EH (cell line): ENCODE results near the gene TRIM25.

ENCODE experiments used
- DNase-seq: peaks from one replicate; pipeline ENCODE4 v3.0.0-alpha.2; 2015; ENCODE audit warnings: low read depth

Gene TRIM25, protein sequence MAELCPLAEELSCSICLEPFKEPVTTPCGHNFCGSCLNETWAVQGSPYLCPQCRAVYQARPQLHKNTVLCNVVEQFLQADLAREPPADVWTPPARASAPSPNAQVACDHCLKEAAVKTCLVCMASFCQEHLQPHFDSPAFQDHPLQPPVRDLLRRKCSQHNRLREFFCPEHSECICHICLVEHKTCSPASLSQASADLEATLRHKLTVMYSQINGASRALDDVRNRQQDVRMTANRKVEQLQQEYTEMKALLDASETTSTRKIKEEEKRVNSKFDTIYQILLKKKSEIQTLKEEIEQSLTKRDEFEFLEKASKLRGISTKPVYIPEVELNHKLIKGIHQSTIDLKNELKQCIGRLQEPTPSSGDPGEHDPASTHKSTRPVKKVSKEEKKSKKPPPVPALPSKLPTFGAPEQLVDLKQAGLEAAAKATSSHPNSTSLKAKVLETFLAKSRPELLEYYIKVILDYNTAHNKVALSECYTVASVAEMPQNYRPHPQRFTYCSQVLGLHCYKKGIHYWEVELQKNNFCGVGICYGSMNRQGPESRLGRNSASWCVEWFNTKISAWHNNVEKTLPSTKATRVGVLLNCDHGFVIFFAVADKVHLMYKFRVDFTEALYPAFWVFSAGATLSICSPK

DNA sequence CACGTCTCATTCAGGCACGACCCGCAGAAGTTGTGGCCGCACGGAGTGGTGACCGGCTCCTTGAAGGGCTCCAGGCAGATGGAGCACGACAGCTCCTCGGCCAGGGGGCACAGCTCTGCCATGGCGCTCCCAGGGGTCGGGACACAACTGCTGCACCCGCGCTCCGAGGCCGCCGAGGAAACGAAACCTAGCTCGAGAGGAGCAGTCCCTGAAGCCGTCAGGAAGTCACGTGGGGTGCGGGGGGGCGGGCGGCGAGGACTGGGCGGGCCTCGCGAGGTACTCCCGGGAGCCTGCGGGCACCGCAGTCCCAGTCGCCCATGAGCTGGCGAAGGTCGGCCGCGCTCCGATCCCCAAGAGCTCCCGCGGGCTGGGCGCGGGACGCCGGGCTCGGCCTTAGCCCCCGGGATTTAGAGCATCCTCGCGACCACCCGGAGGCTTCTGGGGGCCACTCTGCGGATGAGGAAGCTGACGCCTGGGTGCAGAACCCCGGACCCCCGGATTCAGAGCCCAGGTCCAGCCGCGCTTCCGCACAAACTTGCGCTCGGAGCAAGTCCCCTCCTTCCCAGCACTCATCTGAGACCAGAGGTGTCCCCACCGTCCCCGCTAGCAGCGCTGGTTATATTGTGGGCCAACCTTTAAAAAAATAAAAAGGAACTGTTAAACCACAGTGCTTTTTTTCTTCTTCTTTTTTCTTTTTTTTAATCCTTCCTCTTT, at the start of gene TRIM25:
TSS of gene TRIM25 (minus strand) at position 183 of the 714 bp plus-strand sequence. CDS start at position 122, 61 bp downstream.
- peak; percentile 91 for DNase-seq

DNA sequence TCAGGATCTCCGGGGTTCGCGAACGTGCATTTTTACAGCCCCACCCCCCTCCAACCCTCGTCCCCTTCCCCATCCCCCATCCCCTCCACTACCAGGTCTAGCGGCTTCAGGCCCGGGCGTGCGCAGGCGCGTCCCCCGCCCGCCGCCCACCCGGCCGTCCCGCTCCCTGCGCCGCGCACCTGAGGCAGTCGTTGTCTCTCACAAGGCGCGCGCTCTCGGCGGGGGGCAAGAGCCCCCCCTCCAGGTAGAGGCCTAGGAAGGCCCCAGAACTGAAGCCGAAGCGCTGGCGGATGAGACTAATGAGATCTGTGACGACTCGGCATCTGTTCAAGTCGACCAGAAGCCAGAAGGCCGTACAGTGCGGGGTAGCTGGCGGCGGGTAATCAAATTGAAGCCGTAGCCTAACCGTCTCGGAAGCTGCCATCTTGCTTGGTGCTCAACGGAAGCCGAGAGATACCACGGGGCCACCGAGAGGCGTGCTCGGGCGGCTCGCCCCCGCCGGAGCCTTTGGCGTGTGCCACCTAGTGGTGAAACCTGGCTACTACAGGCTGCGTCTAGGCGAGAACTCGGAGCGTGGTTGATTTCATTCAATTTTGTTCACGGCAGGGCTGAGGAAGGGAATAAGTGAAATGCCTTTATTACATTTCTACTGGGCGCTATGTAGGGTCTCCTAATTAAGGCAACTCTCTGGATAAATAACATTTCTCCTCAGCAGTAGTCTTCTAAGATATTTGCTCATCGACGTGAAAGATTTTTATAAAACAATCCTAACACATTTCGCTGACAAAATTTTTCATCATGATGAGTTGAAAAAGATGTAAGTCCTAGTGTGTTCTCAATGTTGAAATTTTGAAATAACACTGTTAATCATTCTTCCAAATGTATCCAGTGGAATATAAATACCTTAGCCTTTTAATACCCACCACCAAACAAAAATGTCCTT, 47.0 kb upstream of the TRIM25 start, which contains the start of gene COIL:
TSS of gene COIL (minus strand) at position 455 of the 943 bp plus-strand sequence. CDS start at position 424, 31 bp downstream.
- peak; percentile 88 for DNase-seq

DNA sequence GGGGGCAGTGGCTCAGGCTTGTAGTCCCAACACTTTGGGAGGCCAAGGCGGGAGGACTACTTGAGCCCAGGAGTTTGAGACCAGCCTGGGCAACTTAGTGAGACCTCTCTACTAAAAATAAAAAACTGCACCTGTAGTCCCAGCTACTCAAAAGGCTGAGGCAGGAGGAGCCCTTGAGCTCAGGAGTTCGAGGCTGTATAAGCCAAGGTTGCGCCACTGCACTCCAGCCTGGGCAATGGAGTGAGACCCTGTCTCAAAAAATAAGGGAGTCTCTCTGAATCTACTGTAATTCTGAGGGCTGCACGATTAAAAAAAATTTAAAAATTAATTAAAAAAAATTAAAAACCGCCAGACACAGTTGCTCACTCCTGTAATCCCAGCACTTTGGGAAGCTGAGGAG, 43.1 kb upstream of the TRIM25 start:
- no peak for DNase-seq

DNA sequence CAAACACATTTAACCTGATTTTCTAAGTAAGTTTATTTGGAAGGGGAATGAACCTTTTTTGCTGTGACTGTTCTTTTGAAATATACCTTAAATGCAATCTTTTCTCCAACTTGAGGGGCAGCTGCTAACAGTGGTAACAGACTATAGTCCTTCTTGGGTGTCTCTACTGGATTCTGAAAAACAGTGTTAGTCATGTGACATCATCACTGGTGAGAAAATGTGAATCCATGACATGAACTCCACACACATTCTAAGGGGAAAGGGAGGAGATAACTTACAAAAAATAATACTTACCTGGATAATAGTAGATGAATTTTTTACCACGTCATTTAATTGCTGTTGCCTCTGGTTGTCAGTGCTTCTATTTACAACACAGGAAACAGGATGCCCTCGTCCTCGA, 35.7 kb upstream of the TRIM25 start:
- no peak for DNase-seq

DNA sequence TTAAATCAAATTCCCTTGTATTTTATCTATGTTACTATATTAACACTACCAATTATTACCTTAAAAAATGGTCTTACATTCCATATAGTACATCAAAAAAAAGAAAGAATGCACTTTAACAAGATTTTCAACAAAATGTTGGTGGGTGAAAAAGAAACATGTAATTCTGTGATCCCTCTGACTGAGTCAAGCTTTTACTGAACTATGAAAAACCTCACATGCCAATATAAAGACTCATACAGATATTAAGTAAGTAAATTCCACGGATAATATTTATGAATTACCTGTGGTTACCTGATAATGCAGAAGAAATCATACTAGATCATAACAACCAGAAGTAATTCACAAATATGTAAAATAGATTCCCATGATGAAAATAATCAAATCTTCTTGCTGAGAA, 34.6 kb upstream of the TRIM25 start:
- no peak for DNase-seq

DNA sequence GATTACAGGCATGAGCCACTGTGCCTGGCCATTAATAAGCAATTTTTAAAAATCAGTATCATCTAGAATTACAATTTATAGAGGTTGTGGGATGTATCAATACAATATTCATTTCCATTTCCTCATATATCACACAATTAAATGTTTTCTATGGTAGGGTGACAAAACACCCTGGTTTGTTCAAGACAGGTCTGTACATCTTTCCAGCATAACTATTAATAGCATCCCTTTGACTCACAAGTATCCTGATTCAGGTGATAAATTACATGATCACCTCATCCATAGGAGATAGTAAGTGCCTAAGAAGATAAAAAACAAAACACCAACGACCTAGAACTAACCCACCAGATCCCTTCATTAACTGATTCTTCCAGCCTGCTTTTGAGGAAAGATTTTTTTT, 33.9 kb upstream of the TRIM25 start:
- no peak for DNase-seq

DNA sequence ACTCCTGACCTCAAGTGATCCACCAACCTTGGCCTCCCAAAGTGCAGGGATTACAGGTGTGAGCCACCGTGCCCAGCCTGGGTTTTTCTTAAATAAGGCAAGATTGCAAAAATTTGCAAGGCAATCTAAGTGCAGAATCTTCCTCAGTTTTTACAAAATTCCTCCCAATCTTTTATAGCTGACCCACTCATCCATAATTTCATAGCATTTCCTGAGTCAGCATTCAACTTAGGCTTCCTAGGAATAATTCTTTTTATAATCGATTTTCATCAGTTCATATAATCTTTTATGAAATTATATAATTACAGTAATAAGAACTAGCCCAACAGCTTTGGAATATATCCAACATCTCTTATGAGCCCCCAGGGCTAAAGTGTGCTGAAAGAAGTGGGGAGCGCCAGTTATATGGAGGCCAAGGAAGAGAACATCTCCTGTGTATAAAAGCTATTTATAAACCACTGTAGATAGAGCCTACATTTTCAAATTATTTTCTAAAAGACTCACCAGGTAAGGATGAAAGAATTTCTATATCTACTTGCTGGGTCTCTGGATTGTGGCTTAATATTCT, 32.2 kb upstream of the TRIM25 start:
- DNase-seq = no peak

DNA sequence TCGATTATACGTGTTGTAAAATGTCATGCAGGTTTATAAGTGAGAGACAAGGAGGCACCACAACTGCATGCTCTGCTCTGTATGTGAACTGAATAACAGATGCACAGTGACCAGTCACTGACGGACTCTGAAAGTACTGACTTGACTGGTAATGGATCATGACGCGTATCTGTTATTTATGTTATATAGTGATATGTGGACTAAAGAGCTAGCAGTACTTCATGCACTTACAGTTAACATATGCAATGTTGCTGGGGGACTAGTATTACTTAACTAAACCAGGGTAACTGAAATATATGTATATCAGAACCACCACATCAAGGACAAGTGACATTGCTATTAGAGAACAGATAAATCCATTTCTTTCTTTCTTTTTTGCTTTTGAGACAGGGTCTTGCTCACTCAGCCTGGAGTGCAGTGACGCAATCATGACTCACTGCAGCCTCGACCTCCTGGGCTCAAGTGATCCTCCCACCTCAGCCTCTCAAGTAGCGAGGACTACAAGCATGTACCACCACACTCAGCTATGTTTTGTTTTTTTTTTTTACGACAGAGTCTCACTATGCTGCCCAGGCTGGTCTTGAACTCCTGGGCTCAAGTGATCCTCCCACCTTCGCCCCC, 29.8 kb upstream of the TRIM25 start:
- DNase-seq = peak; percentile 15

DNA sequence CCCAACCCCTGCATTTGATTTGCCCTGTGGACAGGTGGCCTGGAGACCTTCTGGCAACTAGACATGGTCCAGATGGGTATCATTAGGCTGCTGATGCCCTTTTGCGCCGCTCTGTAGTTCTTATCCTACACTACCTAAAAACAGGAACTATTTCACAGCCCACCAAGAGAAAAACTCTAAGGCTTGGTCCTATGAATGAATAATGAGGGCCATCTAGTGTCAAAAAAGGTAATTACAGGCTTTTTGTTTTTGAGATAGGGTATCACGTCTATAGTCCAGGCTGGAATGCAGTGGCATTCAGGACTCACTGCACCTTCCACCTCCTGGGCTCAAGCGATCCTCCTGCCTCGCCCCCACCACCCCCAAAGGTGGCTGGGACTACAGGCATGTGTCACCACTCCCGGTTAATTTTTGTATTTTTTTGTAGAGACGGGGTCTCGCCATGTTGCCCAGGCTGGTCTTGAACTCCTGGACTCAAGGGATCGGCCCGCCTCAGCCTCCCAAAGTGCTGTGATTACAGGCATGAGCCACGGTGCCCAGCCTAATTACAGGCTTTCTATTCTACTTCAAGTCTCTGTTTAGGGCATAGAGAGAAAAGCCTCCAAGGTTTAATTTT, 26.1 kb upstream of the TRIM25 start:
- DNase-seq = peak; percentile 68

DNA sequence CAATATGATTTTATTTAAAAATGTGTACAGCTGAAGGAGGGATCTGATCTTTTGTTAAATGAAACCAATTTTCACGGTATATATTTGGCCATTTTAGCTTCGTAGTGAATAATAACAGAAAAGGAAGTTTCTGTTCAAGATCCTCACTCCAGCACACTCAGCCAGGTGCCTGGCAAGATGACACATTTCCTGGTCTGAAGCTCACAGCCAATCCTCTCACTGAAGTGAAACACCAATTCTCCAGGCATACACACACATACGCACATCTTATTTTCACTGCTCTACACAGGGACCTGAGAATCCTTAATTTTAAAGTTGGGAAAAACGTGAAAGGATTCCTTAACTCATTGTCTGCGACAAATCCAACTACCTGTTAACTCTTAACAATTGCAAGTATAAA, 24.4 kb upstream of the TRIM25 start:
- peak; percentile 10 for DNase-seq

DNA sequence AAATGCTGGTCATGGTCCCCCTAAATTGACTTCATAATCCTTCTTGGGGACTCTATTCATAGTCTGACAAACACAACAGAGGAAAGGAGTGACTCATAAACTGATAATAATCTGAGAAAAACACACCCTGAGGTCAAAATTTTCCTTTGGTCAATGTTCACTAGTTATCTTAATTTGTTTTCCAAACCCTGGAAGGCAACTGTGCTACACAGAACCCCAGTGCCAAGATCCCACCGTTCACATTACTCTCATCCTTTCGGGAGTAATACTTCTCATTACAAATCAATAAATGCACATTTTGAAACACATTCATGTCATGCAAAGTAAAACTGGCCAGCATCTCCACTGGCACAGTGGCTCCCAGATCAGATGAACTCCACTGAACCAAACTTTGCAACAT, 23.8 kb upstream of the TRIM25 start:
- DNase-seq = peak; percentile 51

DNA sequence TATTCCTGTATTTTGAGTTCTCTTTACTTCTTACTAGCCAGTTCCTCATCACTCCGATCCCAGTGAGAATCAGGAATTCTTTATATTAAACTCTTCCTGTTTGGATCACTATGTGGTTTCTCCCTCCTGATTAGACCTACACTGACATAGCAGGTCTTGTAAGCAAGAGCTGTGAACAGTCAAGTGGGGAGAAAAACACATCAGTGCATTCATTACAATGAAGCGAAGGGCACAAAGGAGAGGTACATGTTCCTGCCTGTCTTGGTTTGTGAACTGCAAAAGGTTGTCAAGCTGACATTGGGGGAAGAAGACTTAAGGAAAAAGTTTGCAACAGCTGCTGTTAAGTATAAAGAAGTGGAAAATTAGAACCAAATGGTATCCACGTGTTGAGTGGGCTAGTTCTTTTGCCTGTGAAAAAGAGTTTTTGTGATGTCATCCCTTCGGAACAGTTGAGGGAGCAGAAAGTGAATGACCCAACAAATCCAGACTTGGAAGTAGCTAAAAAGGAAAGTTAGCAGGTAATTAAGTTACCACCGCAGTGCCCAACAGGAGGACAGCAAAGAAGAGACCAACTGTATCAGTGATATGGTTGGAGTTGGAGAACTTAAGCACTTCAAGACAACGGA, 23.0 kb upstream of the TRIM25 start:
- no peak for DNase-seq

DNA sequence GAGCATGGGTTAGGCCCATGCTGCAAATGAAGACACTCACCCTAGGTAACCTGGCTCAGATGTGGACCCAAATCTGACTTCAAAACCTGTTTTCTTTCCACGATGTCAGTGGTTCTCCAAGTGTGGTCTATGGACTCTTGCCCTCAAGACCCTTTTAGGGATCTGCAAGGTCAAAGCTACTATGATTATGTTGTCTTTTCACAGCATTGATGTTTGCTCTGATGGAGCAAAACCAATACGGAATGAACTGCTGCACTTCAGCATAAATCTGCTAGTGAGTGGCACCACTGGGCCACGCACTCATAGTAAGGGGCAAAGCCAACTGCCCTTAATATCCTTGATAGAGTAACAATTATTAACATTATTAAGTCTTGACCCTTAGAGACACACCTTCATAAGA, 21.6 kb upstream of the TRIM25 start:
- no peak for DNase-seq

DNA sequence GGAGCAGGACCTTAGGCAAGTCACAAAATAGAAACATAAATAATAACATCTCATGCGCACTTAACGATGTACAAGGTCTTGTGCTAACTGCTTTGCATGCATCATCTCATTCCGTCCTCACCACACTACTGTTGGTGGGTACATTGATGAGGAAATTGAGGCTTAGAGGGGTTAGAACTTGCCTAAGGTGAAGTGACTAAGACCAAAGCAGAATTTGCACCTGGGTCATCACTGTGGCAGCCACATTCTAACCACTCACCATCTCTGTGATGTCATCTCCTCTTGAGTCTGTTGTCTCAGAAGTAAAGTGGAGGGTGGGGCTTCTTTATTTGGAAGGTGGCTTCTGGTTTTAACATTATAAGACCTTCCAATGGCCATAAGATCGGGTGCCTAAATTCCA, 20.4 kb upstream of the TRIM25 start:
- no peak for DNase-seq

DNA sequence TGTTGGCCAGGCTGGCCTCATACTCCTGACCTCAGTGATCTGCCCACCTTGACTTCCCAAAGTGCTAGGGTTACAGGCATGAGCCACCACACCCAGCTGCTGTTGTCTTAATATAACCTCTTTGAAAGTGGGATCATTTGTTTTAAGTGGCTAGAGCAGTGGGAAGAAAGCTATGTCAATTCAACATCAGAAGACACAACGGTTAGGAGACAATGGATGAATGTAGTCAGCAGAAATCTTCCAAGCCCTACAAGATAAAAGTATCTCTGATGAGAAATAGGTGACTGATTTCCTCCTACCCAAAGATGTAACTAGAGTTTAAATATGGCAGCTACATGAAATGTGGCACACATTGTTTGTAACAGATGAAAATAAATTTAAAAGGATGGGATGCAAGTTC, 20.0 kb upstream of the TRIM25 start:
- no peak for DNase-seq

DNA sequence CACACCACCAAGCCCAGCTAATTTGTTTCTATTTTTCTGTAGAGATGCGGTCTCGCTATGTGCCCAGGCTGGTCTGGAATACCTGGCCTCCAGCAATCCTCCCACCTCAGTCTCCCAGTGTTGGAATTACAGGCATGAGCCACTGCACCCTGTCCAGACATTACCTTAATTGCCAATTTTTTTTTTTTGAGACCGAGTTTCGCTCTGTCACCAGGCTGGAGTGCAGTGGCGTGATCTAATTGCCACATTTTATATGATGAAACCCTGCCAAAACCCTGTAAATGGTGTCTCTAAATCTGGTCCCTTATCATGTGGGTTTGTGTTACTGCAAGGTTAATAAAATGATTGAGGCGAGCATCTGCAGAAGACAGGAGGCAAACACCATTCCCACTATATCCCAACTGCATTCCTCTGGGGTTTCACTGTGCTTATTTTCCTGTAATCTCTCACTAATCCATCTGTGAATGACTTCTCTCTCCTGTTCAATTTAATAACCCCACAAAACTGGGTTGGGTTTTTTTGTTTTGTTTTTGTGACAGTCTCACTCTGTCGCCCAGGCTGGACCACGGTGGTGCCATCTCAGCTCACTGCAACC, 19.4 kb upstream of the TRIM25 start:
- DNase-seq = no peak

DNA sequence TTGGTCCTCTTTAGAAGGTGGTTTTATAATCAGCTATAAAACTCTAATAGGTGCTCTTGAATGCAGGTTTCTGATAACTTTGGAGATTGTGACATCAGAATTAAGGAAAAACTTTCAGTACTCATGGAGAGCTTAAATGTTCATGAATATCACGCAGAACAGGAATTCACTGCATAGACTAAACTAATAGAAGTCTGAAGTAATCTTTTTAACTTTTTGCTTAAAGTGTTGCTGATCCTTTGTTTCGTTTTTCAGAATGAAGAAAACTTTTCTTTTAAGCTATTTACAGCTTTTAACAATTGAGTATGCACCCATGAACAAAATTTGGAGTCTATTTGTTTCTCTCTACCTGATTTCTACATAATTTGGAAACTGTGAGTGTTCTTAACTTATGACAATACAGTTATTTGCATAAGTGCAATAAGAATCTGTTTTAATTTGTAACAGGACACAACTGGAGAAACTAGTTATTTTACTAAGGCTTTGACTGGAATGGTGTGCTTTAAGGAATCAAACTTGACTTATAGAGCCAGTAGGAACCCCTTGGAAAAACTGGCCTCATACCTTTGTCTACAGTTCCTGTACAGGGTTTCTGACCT, 17.0 kb upstream of the TRIM25 start:
- DNase-seq = no peak

DNA sequence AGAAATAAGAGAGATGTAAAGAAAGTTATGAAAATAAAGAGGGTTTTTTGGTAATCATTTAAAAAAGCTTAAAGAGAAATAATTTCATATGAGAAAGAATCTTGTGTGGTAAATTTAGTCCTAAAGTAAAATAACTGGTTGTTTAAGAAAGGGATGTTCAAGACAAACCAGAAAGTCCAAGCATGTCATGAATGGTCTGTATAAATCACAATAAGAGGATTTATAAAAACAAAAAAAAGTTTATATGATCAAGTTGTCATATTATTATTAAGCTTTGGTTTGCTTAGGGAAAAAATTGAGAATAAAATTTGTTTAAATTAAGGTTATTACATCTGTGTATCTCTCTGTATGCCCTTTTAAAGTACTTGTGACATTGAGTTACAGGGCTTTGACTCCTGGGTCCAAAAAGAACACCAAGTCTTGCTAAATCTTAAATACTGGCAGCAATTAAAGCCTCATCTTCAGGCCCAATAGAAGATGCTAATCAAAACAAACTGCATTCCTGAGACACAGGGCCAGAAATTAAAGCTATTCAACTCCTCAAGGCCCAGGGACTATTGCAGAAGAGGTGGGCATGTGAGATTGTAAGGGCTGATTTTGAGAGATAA, 15.6 kb upstream of the TRIM25 start:
- no peak for DNase-seq

DNA sequence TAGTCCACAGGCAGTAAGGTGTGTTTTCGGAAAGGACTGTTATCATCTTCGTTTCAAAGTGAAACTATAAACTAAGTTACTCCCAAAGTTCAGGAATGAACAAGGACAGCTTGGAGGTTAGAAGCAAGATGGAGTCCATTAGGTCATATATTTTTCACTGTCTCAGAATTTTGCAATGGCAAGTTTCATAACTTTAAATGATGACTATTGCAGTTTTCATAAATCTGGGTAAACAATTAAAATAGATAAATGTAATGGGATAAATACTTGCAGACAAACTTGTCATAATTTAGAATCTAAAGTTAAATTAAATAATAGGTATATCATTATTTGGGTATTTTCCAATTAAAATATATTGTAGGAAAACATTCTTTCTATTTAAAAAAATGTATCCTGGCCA, 14.7 kb upstream of the TRIM25 start:
- DNase-seq = no peak
